Measurements from ENCODE around the gene DICER1. TPM values are rescaled to one million over a fixed set of nuclear protein-coding genes. Genes with fewer than 3 reads are reported as not detected.

The DICER1 gene
- total and polyA plus RNA-seq, 7 donors: 7.2 to 41.5 (median 30.7) TPM

GRCh38 chr14:95075789-95076188 lies 81.5 kb downstream of the DICER1 start:
- Histone ChIP-seq H3K27me3 (ENCODE audit: insufficient read depth in 3 of 3, low read length in 2 of 3) (peaks cover 0 to 11% (median 4%) of the 10 kb centered on the region in 3 donors), H3K9me3 (peaks cover 5% of the 10 kb centered on the region), H3K27ac (no peak overlapping the region), H3K36me3 (ENCODE audit: insufficient read depth in 1 of 2, low read depth in 1 of 2) (no peaks in the 10 kb centered on the region), H3K4me1 (no peaks in the 10 kb centered on the region), H3K4me3 (no peak overlapping the region)
- ATAC-seq (no peak), DNase-seq (no peak)
- TF ChIP-seq CTCF (IDR thresholded peaks at IDR 0.05): no peak
- intact Hi-C loops (cut with DNase I): no loop called here
- 95 to 97% (median 96%) methylated on average over 2 of the region's 2 CpGs for WGBS, 3 donors

GRCh38 chr14:95073947-95074346 lies 83.4 kb downstream of the DICER1 start:
- ATAC-seq: no peak
- intact Hi-C loops (cut with DNase I): no loop called here
- WGBS, 3 donors: 94 to 98% (median 95%) methylated on average over 3 of the region's 3 CpGs

GRCh38 chr14:95072310-95072905 lies 84.9 kb downstream of the DICER1 start:
- Histone ChIP-seq H3K4me1 (no peaks in the 10 kb centered on the region), H3K27me3 (ENCODE audit: insufficient read depth in 3 of 3, low read length in 2 of 3) (peaks cover 0 to 14% (median 5%) of the 10 kb centered on the region in 3 donors), H3K36me3 (ENCODE audit: insufficient read depth in 1 of 2, low read depth in 1 of 2) (no peaks in the 10 kb centered on the region), H3K4me3 (no peak overlapping the region), H3K9me3 (peaks cover 5% of the 10 kb centered on the region), H3K27ac (no peak overlapping the region)
- intact Hi-C loops (cut with DNase I): no loop called here
- ATAC-seq (no peak), DNase-seq (no peak)
- WGBS, 3 donors: 69 to 73% (median 72%) methylated on average over 8 of the region's 8 CpGs
- TF ChIP-seq CTCF (IDR thresholded peaks at IDR 0.05): no peak

More at GRCh38 chr14:95073947-95074346, 83.4 kb downstream of the DICER1 start:
- Histone ChIP-seq H3K27me3 (ENCODE audit: insufficient read depth in 3 of 3, low read length in 2 of 3) (peaks cover 0 to 14% (median 4%) of the 10 kb centered on the region in 3 donors), H3K36me3 (ENCODE audit: insufficient read depth in 1 of 2, low read depth in 1 of 2) (no peaks in the 10 kb centered on the region), H3K9me3 (peaks cover 5% of the 10 kb centered on the region), H3K4me3 (no peak overlapping the region), H3K4me1 (no peaks in the 10 kb centered on the region), H3K27ac (no peak overlapping the region)
- TF ChIP-seq CTCF (IDR thresholded peaks at IDR 0.05): no peak
- DNase-seq: no peak

- intact Hi-C loops (cut with DNase I): no loop called here
- H3K27me3 ChIP-seq (ENCODE audit: insufficient read depth in 3 of 3, low read length in 2 of 3): peaks cover 0 to 14% (median 5%) of the 10 kb centered on the region in 3 donors
- 55 to 64% (median 55%) methylated on average over 19 of the region's 19 CpGs for WGBS, 3 donors
- no peak overlapping the region for H3K4me3 ChIP-seq
- no peaks in the 10 kb centered on the region for H3K36me3 ChIP-seq (ENCODE audit: insufficient read depth in 1 of 2, low read depth in 1 of 2)
- no peak for DNase-seq
- no peak for TF ChIP-seq CTCF (IDR thresholded peaks at IDR 0.05)
- no peak overlapping the region for H3K27ac ChIP-seq
- peaks cover 5% of the 10 kb centered on the region for H3K9me3 ChIP-seq
- no peak for ATAC-seq
- no peaks in the 10 kb centered on the region for H3K4me1 ChIP-seq
Measured at GRCh38 chr14:95071649-95072280, 85.6 kb downstream of the DICER1 start.

Measured in psoas muscle (tissue), 8 donors.